Fibroblast of skin of right quadriceps (primary cell): ENCODE data around the gene CYB561.
"Not testable (repeated sequence)": the region's sequence is repeated elsewhere in the genome, so short reads cannot be mapped to it uniquely, and the experiment has no call there.

Source experiments
- DNase-seq: peaks from one replicate; pipeline ENCODE4 v3.0.0-alpha.2; 2013

Gene CYB561

DNA sequence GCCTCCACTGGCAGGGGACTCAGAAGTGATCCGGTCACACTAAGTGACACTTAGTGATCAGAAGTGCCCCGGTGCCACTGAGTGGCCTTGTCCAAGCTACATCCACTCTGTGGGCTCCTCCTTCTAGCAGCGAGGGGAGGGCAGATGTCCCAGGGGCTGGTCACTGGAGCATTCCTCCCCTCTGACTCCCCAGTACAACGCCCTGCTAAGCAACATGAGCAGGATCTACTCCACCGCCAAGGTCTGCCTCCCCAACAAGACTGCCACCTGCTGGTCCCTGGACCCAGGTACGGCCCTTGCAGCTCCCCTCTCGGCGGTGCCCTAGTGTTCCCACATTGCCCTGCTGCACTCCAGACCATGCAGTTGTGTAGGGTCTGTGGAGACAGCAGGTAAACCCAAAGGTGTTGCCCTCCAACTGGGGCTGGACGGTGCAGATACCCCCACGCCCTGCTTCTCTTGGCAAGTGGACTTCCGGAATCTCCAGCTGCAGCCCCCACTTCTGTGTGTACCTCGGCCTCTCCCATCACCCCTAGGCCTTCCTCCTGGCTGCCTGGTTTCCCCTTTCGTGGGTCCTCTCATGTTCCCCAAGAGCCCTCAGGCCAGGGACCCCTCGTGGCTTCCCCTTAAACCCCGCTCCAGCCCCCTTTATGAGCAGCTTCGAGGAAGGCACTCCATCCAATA, 32.8 kb upstream of the CYB561 start:
- peak; percentile 89 for DNase-seq

DNA sequence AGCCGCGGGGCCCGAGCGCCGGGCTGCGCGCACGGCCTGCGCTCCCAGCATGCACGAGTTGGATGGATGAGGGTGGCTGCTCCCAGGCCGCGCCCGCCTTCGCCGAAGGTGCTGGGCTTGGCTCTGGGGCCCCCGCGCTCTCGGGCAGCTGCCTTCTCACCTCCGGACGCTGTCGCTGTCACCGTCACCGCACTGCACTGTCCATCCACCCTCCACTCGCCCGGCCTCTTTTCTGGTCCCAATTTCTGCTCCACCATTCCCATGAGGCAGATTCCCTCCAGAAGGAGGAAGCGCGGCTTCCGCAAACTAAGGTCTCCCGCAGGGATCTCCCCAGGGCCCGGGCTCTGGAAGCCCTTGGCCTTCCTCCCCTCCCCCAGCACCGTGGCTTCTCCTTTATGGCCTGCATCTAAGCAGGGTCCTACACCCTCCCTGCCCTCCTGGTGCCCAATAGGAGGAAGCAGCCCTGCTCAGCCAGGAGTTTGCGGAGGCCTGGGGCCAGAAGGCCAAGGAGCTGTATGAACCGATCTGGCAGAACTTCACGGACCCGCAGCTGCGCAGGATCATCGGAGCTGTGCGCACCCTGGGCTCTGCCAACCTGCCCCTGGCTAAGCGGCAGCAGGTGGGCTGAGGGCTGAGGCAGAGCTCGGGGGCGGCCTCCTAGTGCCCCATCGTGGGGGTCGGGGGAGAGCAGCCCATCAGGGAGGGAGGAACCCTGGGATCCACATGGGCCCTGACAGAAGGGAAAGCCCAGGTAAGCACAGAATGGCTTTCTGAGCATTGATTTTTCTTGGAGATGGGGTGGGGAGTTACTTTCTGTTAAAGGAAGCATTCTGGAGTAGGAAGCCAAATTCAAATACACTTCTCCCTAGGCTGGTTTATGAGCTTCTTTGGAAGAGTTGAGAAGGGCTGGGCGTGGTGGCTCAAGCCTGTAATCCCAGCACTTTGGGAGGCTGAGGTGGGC, 31.7 kb upstream of the CYB561 start:
- DNase-seq = no peak

DNA sequence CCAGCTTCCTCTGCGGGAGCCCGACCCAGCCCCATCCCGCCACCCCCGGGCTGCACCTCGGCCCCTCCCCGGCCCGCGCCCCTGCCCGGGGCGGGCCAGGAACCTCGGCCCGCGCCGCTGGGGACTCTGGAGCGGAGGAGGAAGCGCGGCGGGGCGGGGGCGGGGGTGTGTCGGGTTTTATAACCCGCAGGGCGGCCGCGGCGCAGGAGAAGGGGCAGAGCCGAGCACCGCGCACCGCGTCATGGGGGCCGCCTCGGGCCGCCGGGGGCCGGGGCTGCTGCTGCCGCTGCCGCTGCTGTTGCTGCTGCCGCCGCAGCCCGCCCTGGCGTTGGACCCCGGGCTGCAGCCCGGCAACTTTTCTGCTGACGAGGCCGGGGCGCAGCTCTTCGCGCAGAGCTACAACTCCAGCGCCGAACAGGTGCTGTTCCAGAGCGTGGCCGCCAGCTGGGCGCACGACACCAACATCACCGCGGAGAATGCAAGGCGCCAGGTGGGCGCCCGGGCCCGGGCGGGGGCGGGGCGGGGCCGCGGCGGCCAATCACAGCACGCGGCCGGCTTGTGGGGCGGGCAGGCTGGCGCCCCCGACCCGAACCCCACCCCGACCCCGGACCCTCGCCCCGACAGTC, 30.9 kb upstream of the CYB561 start, which contains the start of gene ACE:
ACE (plus strand) TSS at position 208 of the 626 bp plus-strand sequence; CDS start at position 242, 34 bp downstream.
- DNase-seq = no peak

DNA sequence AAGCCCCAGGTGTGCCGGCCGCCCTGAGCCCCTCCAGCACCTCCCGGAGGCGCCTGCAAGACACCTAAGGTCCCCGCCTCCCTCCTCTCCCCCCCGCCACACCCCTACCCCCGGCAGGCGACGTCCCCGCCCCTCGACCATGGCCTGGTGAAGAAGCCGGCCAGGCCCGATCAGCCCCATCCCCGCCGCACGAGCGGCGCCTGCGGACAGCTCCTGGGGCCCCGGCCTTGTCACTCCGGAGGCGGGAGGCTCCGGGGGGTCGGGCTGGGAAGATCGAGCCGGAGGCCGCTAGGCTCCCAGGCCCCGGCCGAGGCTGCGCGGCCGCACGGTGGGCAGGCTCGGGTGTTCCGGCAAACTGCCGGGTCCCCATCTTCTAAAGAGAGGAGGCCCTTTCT, 30.4 kb upstream of the CYB561 start:
- DNase-seq = no peak

DNA sequence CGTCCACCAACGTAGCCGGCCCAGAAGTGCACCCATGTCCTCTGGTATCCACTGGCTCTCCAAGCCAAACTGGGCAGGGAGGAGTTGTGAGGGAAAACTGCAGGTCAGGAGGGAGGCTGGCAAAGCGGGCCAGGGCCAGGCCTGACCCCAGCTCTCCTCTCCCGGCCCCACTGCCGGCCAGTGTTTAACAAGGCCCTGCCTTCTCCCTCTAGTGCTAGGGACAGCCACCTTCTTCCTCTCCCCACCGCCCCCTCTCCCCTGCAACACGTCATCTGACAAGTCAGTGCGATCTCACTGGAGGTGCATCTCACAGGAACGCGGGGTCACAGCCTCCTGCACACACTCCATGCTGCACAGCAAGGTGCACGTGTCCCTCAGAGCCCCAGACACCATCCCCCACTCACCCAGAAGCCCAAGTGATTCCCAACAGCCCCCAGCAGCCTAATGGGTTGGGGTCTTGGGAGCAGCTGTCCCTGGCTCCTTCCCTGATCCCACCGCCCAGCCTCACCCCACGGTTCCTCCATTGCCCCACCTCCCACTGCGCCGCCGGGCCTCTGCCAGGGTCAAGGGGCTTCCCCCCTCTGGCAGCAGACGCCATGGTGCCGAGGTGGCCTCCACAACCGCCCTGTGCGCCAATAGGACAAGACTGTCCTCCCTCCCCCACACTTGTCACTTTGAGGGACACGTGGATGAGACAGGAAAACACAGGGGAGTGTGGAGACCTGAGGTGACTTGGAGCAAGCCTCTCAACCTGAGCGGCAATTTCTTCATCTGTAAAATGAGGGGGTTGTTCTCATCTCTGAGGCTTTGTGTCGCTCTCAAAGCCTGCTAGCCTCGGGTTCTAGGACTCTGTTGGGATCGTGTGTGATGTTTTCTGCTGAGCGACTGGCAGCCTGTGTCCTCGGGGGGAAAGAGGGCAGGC, 29.6 kb upstream of the CYB561 start:
- DNase-seq = no peak

DNA sequence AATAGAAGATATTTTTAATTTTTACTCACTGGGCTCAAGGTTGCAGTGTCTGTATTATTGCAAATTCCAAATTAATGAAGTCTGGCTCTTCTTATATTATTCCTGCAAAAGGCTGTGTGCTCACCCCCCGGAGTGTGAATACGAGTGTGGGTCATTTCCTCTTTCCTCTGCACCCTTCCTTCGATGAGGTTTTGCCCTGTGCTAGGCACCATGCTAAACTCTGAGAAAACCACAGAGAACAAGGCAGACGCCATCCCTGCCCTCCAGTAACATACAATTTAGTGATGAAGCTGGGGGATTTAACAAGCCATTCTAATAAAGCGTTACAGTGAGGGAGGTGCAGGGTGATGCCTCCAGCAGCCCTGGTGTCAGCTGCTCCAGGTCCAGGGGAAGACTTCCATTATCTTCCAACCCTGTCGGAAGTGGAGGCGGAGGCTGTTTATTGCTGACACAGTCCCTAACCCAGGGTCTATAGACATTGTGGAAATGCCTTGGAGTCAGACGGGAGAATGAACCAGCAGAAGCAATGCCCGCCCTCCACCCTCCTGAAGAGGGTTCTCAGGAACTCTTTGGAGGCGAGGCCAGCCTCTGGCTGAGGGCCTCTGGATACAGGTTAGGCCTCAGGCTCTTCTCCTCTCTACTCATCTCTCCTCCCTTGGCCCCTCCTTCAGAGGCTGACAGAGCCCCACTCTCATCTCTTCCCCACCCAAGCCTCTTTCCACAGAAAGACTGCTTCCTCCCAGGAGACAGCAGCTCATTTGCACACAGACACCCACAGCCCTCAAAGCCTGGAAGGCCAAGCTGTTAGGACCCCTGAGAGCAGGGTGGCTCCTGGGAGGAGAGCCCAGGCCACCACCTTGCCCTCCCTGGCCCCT, 28.7 kb upstream of the CYB561 start:
- DNase-seq = no peak

DNA sequence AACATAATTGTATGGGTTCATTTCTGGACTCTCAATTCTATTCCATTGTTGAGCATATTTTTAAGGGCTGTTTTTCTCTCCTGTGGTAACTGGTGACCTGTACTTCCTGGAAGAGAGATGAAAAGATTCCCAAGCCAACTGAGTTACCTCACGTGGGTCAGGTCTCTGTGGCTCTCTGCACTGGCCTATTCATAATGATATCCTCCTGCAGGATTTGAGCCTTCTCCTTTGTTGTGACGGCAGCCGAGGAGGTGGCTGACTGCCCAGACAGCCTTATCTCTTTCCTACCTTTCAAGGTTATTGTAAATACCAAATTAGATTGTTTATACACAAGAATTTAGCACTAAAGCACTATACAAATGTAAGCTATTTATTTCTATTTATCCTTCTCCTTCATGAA, 28.1 kb upstream of the CYB561 start:
- DNase-seq = no peak

DNA sequence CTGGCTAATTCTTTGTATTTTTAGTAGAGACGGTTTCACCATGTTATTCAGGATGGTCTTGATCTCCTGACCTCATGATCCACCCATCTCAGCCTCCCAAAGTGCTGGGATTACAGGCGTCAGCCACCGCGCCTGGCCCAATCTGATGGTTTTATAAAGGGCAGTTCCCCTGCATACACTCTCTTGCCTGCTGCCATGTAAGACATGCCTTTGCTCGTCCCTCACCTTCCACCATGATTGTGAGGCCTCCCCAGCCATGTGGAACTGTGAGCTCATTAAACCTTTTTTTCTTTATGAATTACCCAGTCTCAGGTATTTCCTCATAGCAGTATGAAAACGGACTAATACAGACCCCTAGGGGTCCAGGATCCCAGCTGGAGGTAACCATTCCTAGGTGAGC, 22.0 kb upstream of the CYB561 start:
- not testable (repeated sequence) for DNase-seq

DNA sequence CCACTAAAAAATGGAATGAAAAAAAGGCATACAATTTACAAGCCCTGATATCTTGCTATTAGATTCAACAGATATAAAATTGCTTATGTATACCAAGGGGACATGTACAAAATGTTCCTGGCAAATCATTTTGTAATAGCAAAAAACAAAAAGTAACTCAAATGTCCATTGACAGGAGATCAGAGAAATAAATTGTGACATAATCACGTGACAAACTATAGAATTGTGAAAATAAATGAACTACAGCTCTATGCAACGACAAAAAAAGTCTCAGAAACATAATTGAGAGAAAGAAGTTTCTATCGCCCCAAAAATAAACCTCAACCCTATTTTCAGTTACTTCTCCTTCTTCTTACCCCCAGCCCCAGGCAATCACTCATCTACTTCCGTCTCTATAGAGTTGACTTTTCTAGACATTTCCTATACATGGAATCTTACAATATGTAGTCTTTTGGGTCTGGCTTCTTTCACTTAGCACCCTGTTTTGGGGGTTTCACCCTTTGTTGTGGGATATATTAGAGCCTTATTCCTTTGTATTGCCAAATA, 18.7 kb upstream of the CYB561 start:
- no peak for DNase-seq

DNA sequence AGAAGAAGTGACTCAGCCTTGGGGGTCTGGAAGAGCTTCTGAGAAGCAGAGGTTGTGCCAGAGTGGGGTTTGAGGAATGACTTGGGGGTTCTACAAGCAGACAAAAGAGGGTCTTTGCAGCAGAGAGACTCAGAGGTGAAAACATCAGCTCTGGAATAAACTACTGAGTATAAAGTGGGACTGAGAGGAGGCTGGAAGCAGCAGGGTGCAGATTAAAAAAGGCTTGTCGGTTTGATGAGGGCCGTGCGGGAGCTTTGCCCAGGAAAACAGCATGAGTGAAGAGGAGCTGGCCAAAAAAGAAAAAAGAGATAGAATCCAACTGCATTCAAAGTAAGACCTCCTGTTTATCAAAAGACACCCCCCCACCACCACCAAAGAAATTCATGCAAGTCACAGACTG, 17.7 kb upstream of the CYB561 start:
- DNase-seq = no peak

DNA sequence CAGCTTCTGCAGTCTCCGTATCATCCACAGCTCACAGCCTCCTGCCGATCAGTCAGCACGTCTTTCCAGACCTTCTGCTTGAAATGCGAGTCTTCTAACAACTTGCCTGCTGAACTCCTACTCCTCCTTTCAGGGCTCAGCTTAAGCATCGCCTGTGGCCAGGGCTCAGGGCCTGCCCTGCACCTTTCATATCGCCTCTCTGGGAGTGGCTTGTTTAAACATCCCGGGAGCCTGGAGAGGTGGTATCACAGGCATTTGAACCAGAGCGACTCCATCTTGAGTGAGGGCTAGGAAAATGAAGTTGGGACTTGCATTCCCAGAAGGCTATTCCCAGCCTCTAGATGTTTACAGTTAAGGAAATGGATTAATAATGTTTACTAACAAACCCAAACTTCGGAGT, 13.9 kb upstream of the CYB561 start:
- DNase-seq = no peak

DNA sequence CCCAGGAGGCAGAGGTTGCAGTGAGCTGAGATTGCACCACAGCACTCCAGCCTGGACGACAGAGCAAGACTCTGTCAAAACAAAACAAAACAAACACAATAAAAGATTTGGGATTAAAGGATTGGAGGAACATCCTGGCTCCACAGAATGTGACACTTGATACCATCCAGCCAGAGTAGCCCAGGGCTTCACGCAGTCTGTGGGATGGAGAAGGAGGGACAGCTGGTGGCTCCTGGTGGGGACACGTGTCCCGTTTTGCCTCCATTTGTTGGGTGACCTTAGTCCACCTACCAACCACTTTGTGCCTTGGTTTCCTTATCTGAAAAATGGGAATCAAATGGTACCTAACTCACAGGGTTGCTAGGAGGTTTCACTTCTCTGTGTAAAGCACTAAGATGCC, 12.4 kb upstream of the CYB561 start:
- no peak for DNase-seq

DNA sequence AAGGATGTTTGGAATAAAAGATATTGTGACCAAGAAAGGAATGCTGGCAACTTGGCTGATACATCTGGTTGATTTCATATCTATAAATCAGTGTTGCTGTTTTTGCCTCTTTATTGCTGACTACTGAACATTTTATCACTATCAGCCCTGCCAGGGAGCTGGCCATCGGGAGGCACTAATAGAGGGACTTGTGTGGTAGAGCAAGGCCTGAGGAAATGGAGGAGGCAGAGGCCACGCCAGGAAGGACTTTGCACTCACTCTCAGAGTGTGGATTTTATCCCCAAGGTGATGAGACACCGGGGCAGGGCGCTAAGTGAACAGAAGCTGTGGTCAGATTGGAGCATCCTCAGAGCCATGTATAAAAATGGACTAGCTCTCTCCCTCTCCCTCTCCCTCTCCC, 9.3 kb upstream of the CYB561 start:
- no peak for DNase-seq

DNA sequence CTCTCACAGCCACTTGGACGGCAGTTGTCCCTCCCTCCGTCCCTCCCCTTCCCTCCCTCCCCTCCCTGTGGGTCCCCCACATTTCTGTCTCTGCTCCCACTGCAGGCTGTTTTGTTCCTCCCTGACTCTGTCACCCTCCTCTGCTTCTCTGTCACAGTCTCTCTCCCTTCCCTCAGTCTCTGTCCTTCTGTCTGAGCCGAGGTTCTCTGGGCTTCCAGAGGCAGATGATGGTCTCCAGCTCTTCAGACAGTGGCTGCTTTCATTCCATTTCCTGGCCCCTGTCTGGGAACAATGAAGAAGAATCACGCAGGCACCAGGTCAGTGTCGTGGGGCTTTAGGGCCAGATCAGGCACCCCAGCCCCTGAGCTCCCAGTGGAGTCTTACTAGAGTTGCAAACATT, 8.8 kb upstream of the CYB561 start:
- DNase-seq = no peak

DNA sequence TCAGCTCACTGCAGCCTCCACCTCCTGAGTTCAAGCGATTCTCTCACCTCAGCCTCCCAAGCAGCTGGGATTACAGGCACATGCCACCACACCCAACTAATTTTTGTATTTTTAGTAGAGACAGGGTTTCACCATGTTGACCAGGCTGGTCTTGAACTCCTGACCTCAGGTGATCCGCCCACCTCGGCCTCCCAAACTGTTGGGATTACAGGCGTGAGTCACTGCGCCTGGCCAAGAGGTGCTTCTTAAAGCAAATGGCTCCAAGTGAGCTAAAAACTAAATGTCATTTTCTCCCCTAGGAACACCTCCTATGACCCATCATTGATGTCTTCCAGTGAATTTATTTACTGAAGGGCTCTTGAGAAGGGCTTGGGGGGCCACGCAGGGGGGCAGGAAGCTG, 8.3 kb upstream of the CYB561 start:
- DNase-seq = not testable (repeated sequence)

DNA sequence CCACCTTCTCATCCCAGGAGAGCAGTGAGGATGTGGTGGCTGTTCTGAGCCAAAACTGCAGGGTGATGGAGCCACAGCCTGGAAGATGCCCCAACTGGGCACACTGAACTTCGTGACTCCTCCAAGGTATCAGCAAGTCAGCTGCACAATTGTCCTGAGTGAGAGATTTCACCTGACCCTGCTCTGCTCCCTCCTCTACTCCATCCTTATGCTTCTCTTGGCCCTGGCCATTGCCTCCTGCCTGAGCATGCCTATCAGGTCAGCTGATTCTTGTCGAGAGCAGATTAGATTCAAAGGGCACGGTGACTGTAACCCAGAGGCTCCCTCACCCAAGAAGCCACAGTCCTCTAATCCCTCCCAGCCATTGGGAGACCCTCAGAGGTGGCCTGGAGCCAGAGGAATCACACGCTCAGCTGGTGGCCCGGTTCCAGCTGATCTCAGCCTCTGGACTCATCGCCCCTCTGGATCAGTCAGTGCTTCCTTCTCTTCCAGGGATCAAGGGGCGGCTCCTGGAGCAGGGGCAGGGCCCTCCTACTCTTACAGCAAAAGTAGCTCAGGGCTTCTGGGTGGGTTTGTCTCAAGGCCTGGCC, 7.0 kb upstream of the CYB561 start:
- DNase-seq = no peak

DNA sequence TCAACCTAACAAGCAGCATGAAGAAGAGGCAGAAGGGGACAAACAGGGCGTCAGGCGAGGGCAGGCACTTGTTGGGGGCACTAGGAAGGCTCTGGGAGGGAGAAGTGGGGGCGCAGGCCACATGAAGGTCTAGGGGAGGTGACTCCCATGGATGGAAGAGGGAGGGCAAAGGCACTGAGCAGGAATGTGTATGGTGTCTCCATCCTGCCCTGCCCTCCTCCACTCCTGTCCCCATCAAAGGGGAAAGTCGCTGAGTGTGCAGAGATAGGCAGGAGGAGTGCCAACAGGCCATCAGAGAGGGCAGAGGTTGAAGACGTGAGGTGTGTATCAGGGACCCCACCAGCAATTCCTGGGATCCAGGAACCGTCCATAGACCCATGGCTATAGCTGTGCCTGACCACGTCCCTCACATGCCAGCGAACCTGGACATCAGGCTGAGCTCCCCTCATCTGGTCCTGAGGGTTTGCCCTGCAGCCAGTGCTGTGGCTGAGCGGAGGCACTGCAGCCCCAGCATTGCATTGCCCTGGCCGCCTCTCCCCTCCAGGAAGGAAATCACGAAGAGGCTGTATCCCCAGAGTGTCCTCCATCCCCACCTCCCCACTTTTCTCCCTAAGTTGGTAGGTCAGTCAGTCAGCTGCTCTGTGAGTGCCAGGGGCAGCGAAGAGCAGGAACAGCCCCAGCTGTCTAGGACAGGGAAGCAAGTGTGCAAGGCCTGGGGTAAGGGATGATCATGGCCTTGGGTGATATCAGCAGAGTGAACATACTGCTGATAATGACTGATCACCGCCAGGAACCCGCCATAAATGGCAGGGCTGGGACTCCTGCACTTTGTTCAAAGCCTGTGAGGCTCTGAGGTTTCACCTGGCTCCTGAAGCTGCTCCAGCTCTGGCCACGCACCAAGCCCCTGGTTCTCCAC, 6.2 kb upstream of the CYB561 start:
- no peak for DNase-seq

DNA sequence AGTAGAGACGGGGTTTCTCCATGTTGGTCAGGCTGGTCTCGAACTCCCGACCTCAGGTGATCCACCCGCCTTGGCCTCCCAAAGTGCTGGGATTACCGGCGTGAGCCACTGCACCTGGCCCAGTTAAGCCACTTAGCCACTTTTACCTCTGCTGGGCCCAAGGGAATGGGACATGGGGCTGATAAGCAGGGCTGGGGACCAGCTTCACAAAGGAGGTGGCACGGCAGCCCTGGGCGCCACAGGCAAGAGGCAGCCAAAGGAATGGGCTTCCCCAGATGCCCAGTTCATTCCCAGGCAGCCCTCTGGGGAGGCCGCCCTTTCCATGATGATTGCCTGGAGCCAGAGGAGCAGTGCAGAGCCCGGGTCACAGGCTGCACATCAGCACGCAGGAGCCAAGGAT, 5.0 kb upstream of the CYB561 start:
- no peak for DNase-seq

DNA sequence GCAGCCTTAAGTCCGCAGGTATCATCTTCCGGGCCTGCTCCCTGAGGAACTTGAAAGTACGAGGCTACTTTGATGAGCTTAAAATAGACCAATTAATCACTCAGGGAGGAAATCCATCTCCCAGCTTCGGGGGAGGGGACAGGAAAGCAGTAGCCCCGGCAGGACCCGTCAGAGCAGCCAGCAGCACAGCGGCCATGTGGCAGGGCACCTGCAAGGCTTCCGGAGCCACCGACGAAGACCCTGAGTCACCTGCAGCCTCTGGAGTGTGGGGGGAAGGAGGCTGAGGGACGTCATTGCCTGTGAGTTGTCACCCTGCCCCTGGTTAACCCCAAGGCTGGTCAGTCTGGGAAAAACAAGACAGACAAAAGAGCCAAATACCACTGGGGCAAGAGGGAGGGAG, 4.4 kb upstream of the CYB561 start:
- no peak for DNase-seq

DNA sequence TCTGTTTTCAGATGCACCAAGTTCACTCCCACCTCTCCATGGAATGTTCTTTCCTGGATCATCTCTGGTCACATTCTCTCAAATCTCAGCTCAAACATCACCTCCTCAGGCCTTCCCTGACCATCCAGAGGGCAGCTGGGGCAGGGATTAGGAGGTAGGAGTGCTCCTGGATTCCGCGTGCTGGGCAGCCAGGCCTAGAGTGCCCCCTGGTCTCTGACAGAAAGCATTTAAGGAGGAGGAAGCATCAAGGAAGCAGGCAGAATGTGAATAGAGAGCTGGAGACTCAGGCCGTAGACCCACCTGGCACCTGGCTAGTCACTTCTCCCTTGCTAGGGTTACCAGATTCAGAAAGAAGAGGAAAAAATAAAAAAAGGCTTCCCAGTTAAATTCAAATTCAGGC, 2.5 kb upstream of the CYB561 start:
- no peak for DNase-seq
